ENCODE results near the gene RABGAP1L.
A peak's percentile ranks its signal among the peaks of the same experiment; 100 is the strongest.
"Not testable (repeated sequence)": the region's sequence is repeated elsewhere in the genome, so short reads cannot be mapped to it uniquely, and the experiment has no call there.

Gene RABGAP1L

DNA sequence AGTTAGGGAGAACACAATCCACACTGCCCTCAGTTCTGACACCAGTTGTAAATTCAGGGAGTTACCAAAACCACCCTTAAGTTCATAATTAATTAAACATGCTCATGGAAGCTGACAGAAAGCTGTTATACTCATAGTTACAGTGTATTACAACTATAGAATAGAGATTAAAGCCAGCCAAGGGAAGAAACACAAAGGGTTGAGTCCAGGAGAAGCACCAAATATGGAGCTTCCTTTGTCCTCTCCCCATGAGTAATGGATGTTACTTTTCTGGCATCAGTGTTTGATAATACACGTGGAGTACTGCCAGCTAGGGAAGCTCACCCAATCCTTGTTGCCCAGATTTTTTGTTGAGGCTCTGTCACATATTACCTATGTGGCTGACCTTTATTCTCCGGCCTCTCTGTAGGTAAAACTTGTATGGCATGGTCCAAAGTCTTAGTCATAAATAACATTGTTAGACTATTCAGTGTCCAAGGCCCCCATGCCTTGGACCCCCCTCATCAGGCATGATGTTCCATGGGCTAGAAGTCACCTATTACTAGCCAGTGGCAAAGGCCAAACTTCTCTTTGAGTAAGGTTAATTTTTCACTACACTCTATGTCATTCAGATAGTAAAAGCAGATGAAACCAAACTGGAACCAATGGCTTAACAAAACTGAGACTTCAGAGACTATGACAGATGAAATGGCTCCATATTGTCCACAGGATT, 464.2 kb downstream of the RABGAP1L start:
- no peak for DNase-seq

DNA sequence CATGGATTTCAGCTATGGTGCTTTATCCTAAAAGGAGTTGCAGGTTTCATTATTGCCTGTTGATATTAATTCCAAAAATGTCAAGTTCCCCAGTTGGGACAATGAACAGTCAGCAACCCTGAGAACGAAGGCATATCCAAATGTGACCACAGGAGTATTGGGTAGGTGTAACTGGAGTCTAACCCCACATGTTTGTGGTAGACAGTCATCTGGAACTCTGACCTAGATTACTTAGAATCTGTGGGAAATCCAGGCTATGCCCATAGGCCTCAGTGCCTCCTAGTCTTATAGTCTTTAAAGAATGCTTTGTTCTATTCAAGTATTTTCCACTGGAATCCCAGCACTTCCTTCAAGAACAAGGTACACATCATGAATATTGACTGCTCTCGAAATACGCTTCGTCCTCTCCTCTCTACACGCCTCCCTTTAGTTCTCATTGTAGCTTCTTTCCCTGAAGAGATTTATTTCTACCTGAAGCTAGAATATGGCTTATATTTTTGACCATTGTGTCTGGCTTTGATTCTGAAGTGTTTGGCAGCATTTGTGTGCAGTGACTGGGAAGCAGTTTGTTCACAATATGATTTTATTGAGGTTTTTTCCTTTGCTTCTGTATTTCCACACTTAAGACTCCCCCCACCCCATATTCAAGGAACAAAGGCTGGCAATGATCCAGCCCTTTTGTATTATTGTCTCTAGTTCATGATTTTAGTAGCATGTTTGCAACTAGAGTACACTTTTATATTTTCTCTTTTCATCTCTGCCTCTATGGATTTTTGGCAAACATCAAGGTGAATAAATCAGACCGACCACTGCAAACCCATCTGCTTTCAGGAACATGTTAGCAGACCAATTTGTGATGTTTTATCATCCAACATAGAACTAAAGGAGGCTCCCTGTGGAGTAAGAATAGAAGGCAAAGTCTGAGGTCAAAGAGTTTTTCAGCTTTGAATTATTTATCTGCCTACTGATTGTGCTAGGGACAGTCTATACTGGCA, 467.0 kb downstream of the RABGAP1L start:
- DNase-seq = peak; percentile 86

- DNase-seq = no peak
Measured at GRCh38 chr1:174637487-174637886, 478.2 kb downstream of the RABGAP1L start.

GRCh38 chr1:174639461-174639860, 480.1 kb downstream of the RABGAP1L start:
- DNase-seq = no peak

- DNase-seq = no peak
Measured at GRCh38 chr1:174640783-174641182, 481.5 kb downstream of the RABGAP1L start.

DNA sequence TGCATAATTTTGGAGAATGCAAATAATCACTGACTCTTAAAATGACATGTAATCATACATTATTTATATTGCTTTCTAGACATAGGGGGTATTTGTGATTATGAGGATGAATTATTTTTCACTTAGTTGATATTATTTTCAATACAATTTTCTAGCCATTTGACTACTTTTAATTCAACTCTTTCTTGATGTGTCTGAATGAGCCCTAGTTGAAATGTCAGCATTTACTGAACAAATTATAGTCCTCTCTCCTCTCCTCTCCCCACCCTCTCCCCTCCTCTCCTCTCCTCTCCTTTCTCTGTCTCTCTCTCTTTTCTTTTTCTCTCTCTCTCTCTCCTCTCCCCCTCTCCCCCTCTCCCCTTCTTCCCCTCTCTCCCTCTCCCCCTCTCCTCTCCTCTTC, 483.1 kb downstream of the RABGAP1L start:
- no peak for DNase-seq

GRCh38 chr1:174643206-174643605, 483.9 kb downstream of the RABGAP1L start:
- DNase-seq = no peak

- DNase-seq = not testable (repeated sequence)
Measured at GRCh38 chr1:174649572-174649971, 490.3 kb downstream of the RABGAP1L start.

- no peak for DNase-seq
Measured at GRCh38 chr1:174652569-174653280, 493.4 kb downstream of the RABGAP1L start.

DNA sequence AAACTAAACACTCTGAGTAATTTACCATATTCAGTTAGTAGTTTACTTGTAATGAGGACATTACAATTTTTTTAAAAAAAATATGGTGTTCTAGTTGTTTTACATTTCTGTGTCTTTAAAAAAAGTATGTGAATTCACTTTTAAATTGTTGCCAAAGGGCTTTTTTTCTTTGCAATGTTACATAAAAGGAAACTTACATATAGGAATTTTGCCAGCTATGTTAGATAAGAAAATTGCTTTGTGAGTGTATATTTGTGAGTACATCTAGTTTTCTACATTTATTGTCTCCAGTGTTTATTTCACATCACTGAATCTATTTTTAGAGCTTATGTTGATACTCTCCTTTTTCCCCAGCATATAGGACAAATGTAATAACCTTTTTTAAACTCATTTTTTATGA, 495.2 kb downstream of the RABGAP1L start:
- no peak for DNase-seq

- no peak for DNase-seq
Measured at GRCh38 chr1:174656409-174657059, 497.2 kb downstream of the RABGAP1L start.

- no peak for DNase-seq
Measured at GRCh38 chr1:174657411-174657810, 498.1 kb downstream of the RABGAP1L start.

- no peak for DNase-seq
Measured at GRCh38 chr1:174657893-174658292, 498.6 kb downstream of the RABGAP1L start.

GRCh38 chr1:174659823-174660222, 500.5 kb downstream of the RABGAP1L start:
- DNase-seq = no peak

DNA sequence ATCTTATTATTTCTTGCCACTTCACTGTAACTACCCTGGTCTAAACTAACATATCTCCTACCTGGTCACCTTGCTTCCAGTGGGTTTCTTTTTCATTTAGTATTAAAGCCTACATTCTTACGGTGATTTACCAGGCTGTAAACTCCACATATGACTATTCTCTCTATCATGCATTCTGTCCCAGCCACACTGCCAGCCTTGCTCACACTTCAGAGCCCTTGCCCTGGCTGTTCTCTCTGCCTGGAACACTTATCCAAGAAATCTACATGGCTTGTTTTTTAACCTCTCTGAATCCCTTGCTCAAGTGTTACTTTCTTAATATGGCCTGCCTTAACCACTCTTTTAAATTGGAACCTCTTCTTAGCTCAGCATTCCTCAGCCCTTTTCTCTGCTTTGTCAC, 501.2 kb downstream of the RABGAP1L start:
- no peak for DNase-seq

DNA sequence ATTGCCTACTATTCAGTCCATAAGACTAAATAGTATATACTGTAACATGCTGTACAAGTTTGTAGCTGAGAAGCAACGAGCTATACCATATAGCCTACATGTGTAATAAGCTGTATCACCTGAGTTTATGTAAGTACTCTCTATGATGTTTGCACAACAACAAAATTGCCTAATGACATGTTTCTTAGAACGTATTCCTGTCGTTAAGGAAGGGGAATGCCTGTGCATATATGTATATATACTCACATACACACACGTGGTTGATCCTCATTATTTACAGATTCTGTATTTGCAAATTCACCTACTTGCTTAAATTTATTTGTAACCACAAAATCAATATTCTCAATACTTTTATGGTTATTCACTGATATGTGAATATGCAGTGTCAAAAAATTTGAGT, 504.0 kb downstream of the RABGAP1L start:
- DNase-seq = no peak

GRCh38 chr1:174666248-174666647, 506.9 kb downstream of the RABGAP1L start:
- no peak for DNase-seq

- DNase-seq = no peak
Measured at GRCh38 chr1:174671826-174672225, 512.5 kb downstream of the RABGAP1L start.

DNA sequence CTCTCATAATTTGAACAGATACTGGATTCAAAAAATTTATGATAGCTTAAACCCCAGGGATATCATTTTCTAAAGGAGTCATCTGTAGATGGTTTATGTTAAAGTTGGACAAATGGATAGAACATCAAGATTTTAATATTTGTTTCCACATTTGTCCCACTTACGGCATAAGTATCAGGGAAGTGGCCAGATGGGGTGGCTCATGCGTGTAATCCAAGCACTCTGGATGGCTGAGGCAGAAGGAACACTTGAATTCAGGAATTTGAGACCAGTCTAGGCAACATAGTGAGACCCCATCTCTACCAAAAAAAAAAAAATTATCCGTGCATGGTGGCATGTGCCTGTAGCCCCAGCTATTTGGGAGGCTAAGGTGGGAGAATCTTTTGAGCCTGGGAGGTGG, 517.5 kb downstream of the RABGAP1L start:
- no peak for DNase-seq

DNA sequence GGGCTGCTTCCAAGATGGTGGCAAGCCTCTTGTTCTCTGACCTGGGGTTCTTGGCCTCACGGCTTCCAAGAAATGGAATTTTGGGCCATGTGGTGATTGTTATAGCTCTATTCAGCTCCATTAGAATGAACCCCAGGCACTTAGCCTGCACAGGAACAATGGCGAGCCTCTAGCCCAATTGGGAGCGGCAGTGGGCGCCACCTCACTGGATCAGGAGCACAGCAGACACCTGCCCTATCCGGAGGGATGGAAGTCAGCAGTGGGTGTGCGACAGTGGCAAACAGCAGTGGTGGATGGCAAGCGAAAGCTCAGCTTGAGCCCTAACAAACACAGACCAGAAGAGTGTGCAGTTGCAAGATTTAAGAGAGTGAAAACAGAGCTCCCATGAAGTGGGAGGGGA, 519.3 kb downstream of the RABGAP1L start:
- no peak for DNase-seq

GRCh38 chr1:174680101-174680500, 520.8 kb downstream of the RABGAP1L start:
- no peak for DNase-seq

GRCh38 chr1:174682419-174683008, 523.2 kb downstream of the RABGAP1L start:
- no peak for DNase-seq
